Activated T-helper 1 cell treated with anti-CD3 and anti-CD28 coated beads, Interleukin-12 subunit alpha, Interleukin-12 subunit beta, Interleukin-2, Interleukin-4 antibody, amounts not matched to agents 30 ng/mL and 10 ng/mL and 1 ng/mL, durations not matched to agents 14 hours and 24 hours and 36 hours (primary cell): ENCODE measurements around the gene TMEM238. TPM values are rescaled to one million over a fixed set of nuclear protein-coding genes. Genes with fewer than 3 reads are reported as not detected.

Experiments
- DNase-seq: peaks from one replicate; pipeline ENCODE4 v3.0.0; 2021; ENCODE audit warnings: low spot score
- H3K27ac Mint-ChIP-seq: one replicate; pipeline ENCODE4 v1.8.0; 2021; ENCODE audit warnings: mild to moderate bottlenecking, mixed read lengths
- H3K27me3 Mint-ChIP-seq: one replicate; pipeline ENCODE4 v1.8.0; 2022; ENCODE audit warnings: mild to moderate bottlenecking, moderate library complexity, mixed read lengths; ENCODE audit not compliant: insufficient read depth
- H3K36me3 Mint-ChIP-seq: one replicate; pipeline ENCODE4 v1.8.0; 2021; ENCODE audit warnings: low read depth, mixed read lengths
- H3K4me1 Mint-ChIP-seq: one replicate; pipeline ENCODE4 v1.8.0; 2021; ENCODE audit warnings: low read depth, mixed read lengths
- H3K4me3 Mint-ChIP-seq: one replicate; pipeline ENCODE4 v1.8.0; 2021; ENCODE audit warnings: mild to moderate bottlenecking, moderate library complexity, mixed read lengths
- H3K9me3 Mint-ChIP-seq: one replicate; pipeline ENCODE4 v1.8.0; 2021; ENCODE audit warnings: mixed read lengths
- intact Hi-C: fragments of 100-400 bp; cut with micrococcal nuclease; formaldehyde crosslinking; loops from one replicate; pipeline ENCODE4 v1.15.1; 2024
- total RNA-seq: library from RNA; stranded (reverse); gene quantifications from 2 replicates; pipeline ENCODE4 v1.2.3, GENCODE V29; 2022

TMEM238 gene
- total RNA-seq, 1 donor from 2014 or later: 10.6 TPM

DNA sequence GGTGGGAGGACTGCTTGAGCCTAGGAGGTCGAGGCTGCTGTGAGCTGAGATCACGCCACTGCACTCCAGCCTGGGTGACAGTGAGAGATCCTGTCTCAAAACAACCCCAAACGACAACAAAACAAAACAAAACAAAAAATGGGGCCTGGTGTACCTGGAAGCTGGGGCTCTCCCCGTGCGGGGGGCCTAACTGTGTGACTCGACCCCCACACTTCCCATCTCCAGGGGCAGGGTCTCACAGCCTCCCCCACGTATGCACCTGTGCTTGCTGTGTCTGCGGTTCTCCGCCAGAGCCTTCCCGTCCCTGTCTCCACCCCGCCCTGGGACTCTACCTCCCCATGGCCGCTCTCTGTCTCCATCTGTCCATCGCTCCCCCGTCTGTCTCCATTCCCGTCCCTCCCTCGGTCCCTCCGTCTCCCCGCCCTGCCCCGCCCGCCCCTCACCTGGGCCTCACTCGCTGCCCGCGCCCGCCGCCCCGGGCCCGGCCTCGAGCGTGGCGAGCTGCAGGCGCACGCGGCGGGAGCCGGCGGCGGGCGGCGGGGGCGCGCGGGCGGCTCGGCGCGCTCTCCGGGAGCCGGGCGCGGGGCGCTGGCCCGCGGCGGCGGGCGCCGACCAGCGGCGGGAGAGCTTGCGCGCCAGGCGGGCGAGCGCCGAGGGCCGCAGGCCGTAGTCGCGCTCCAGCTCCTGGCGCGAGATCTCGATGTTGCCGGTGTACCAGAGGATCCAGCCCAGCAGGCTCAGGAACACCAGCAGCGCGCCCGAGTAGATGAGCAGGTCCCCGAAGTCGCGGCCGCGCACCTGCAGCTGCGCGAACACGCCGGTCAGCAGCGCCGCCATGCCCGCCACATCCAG is 587 bp downstream of the TMEM238 start:
- H3K27me3 Mint-ChIP-seq: no peaks in the 10 kb centered on the region
- no peaks in the 10 kb centered on the region for H3K9me3 Mint-ChIP-seq
- peaks cover 27% of the 10 kb centered on the region for H3K4me1 Mint-ChIP-seq
- intact Hi-C loops: no loop called here
- peak; percentile 38 for DNase-seq
- H3K27ac Mint-ChIP-seq: peak overlapping the region; percentile 92
- H3K4me3 Mint-ChIP-seq: peak overlapping the region; percentile 92
- H3K36me3 Mint-ChIP-seq: peaks cover 28% of the 10 kb centered on the region

DNA sequence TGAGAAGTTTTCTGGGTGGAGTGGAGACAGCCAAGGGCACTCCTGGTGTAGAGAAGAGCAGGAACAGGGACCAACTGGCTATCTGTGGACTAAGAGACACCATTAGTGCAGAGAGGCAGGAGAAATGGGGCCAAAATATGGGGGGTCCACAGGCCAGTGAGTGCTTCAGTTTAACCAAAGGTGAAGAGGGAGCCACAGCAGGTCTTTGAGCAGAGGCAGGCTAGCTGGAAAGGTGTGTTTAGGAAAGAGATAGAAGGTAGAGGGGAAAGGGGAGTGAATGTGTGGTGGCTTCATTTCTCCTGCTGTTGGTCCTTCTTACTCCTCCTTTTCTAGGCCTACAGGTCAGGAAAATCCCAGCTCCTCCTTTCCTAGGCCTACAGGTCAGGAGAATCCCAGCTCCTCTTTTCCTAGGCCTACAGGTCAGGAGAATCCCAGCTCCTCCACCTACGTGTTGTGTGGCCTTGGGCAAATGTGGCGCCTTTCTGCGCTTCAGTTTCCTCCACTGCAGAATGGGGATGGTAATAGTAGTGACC is 1.5 kb downstream of the TMEM238 start:
- no peak for DNase-seq
- no peaks in the 10 kb centered on the region for H3K9me3 Mint-ChIP-seq
- H3K27me3 Mint-ChIP-seq: no peaks in the 10 kb centered on the region
- H3K36me3 Mint-ChIP-seq: peaks cover 21% of the 10 kb centered on the region
- H3K27ac Mint-ChIP-seq: peak overlapping the region; percentile 92
- H3K4me3 Mint-ChIP-seq: peak overlapping the region; percentile 92
- intact Hi-C loops: no loop called here
- H3K4me1 Mint-ChIP-seq: peaks cover 23% of the 10 kb centered on the region

DNA sequence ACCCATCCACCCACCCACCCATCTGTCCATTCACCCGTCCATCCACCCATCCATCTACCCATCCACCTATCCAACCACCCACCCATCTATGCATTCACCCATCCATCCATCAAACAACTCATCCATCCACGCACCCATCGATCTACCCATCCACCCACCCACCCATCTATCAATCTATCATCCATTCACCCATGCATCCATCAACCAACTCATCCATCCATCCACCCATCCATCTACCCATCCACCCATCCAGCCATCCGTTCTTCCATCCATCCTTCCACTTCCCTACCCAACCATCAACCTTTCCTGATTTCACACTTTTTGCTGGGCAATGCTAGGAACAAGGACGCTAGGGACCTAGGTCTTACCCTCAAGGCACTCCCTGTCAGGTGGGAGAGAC is 2.1 kb downstream of the TMEM238 start:
- no peaks in the 10 kb centered on the region for H3K27me3 Mint-ChIP-seq
- peak overlapping the region; percentile 60 for H3K27ac Mint-ChIP-seq
- intact Hi-C loops: no loop called here
- no peaks in the 10 kb centered on the region for H3K9me3 Mint-ChIP-seq
- DNase-seq: no peak
- peak overlapping the region; percentile 92 for H3K4me3 Mint-ChIP-seq
- peaks cover 18% of the 10 kb centered on the region for H3K4me1 Mint-ChIP-seq
- peaks cover 15% of the 10 kb centered on the region for H3K36me3 Mint-ChIP-seq

DNA sequence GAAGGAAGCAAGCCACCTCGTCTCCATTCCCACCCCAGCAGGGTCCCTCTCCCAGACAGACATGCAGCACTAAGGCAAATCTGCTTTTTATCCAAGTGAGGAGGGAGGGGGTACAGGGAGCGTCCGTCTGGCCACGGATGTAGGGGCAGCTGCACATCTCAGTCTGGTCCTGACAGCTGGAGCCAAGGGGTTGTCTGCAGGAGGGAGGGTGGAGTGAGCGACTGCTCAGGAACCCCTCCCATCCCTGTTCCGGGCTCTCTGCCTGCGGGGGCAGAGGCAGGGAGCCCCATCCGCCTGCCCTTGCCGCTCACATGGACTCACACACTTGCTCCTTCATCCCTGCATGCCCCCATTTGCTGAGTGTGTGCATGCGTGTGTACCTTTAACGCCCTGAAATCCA is 4.9 kb downstream of the TMEM238 start:
- intact Hi-C loops: no loop called here
- Mint-ChIP-seq H3K9me3 (no peaks in the 10 kb centered on the region), H3K27me3 (peaks cover 6% of the 10 kb centered on the region), H3K36me3 (peaks cover 4% of the 10 kb centered on the region), H3K27ac (no peak overlapping the region), H3K4me3 (no peak overlapping the region), H3K4me1 (peaks cover 10% of the 10 kb centered on the region)
- no peak for DNase-seq

DNA sequence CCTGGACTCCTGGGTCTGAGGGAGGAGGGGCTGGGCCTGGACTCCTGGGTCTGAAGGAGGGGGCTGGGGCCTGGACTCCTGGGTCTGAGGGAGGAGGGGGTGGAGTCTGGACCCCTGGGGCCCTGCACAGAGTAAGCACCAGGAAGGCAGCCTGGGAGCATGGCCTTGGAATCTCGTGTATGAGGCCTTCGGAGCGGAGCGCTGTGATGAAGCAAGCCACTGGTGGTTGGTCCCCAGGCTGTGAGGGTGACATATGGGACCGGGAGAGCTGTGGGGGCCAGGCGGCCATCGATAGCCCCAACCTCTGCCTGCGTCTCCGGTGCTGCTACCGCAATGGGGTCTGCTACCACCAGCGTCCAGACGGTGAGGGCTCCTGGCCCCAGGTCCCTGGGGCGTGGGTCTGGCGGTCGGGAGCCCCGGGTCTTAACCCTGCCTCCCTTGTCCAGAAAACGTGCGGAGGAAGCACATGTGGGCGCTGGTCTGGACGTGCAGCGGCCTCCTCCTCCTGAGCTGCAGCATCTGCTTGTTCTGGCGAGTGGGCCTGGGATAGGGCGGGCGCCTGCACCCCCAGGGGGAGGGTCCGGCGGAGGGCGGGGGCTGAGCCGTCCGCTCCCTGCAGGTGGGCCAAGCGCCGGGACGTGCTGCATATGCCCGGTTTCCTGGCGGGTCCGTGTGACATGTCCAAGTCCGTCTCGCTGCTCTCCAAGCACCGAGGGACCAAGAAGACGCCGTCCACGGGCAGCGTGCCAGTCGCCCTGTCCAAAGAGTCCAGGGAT is 6.5 kb downstream of the TMEM238 start:
- intact Hi-C loops: no loop called here

GRCh38 chr19:55376241-55376933 is 7.7 kb downstream of the TMEM238 start, which contains the start of gene TMEM190:
Gene TMEM190, plus strand, starts transcription at chr19:55376826. Its CDS starts 28 bp downstream, at chr19:55376854.
- H3K36me3 Mint-ChIP-seq: no peaks in the 10 kb centered on the region

More for the DNA sequence above, 6.5 kb downstream of the TMEM238 start:
- H3K27me3 Mint-ChIP-seq: peaks cover 12% of the 10 kb centered on the region
- H3K27ac Mint-ChIP-seq: no peak overlapping the region
- H3K36me3 Mint-ChIP-seq: peaks cover 3% of the 10 kb centered on the region
- no peaks in the 10 kb centered on the region for H3K9me3 Mint-ChIP-seq
- H3K4me3 Mint-ChIP-seq: no peak overlapping the region
- no peak for DNase-seq
- H3K4me1 Mint-ChIP-seq: peaks cover 8% of the 10 kb centered on the region

DNA sequence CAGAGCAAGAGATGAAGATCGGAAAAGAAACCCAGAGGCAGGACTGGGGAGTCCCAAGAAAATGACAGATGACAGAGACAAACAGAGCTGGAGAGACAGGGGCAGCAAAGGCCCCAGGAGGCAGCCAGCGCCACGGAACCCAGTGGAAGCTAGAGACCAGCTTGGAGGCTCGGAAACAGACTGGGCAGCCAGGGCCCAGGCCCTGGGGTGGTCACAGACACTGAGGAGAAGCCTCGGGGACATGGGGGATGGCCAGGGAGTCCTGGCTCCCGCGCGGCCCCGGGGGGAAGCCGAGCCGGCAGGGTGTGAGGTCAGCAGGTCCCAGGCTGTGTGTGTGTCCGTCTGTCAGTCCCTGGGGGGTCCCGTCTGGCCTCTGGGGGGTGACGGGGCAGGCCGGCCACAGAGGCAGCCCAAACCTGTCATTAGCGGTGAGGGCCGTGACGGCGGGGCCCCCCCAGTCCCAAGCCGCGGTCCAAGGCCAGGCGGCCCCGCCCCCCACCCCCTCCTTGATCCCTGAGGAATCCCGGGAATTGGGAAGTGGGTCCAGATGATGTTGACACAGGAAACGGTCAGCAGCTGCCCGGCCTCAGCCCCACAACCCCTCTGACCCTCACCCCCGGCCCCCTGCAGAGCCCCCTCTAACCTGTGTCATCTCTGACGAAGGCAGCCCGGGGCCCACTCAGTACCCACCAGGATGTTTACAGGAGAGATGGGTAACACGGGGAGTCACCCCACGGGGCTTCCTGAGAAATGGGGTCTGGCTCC is 9.9 kb downstream of the TMEM238 start:
- Mint-ChIP-seq H3K27me3 (peaks cover 35% of the 10 kb centered on the region), H3K4me3 (no peak overlapping the region), H3K4me1 (peaks cover 5% of the 10 kb centered on the region), H3K36me3 (peaks cover 2% of the 10 kb centered on the region), H3K9me3 (no peaks in the 10 kb centered on the region), H3K27ac (no peak overlapping the region)
- intact Hi-C loops: no loop called here
- DNase-seq: no peak

More at GRCh38 chr19:55376241-55376933, 7.7 kb downstream of the TMEM238 start, which contains the start of gene TMEM190:
- Mint-ChIP-seq H3K27ac (no peak within 1 kb of the TSS), H3K27me3 (peaks cover 21% of the 10 kb centered on the region), H3K9me3 (no peaks in the 10 kb centered on the region), H3K4me3 (no peak within 1 kb of the TSS), H3K4me1 (no peaks in the 10 kb centered on the region)
- DNase-seq: no peak
- intact Hi-C loops: no loop called here

DNA sequence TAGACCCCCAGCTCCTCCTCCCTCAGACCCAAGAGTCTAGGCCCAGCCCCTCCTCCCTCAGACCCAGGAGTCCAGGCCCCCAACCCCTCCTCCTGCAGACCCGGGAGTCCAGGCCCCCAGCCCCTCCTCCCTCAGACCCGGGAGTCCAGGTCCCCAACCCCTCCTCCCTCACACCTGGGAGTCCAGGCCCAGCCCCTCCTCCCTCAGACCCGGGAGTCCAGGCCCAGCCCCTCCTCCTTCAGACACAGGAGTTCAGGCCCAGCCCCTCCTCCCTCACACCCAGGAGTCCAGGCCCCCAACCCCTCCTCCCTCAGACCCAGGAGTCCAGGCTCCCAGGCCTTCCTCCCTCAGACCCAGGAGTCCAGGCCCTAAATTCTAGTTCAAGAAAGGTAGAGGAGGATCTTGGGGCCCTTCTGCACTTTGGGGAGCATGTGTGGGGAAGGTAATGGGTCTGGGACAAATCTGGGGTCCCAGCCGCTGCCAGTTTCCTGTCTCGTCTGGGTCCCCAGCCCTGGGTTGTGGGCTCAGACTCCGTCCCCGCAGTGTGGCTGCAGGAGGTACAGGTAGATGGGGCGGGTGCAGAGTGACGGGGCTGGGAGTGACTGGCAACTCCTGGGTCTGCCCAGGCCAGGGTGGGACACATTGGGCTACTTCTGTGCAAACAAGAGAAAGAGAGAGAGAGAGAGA is 10.6 kb downstream of the TMEM238 start:
- Mint-ChIP-seq H3K27me3 (peaks cover 40% of the 10 kb centered on the region), H3K9me3 (no peaks in the 10 kb centered on the region), H3K36me3 (peaks cover 2% of the 10 kb centered on the region), H3K4me3 (no peak overlapping the region), H3K27ac (no peak overlapping the region), H3K4me1 (peaks cover 5% of the 10 kb centered on the region)
- DNase-seq: no peak
- intact Hi-C loops: no loop called here

- no peak for DNase-seq
- intact Hi-C loops: no loop called here
- no peaks in the 10 kb centered on the region for H3K9me3 Mint-ChIP-seq
- H3K36me3 Mint-ChIP-seq: peaks cover 2% of the 10 kb centered on the region
- peaks cover 5% of the 10 kb centered on the region for H3K4me1 Mint-ChIP-seq
- peaks cover 43% of the 10 kb centered on the region for H3K27me3 Mint-ChIP-seq
- no peak overlapping the region for H3K27ac Mint-ChIP-seq
- H3K4me3 Mint-ChIP-seq: no peak overlapping the region
Measured at GRCh38 chr19:55372316-55373081, 11.6 kb downstream of the TMEM238 start.

DNA sequence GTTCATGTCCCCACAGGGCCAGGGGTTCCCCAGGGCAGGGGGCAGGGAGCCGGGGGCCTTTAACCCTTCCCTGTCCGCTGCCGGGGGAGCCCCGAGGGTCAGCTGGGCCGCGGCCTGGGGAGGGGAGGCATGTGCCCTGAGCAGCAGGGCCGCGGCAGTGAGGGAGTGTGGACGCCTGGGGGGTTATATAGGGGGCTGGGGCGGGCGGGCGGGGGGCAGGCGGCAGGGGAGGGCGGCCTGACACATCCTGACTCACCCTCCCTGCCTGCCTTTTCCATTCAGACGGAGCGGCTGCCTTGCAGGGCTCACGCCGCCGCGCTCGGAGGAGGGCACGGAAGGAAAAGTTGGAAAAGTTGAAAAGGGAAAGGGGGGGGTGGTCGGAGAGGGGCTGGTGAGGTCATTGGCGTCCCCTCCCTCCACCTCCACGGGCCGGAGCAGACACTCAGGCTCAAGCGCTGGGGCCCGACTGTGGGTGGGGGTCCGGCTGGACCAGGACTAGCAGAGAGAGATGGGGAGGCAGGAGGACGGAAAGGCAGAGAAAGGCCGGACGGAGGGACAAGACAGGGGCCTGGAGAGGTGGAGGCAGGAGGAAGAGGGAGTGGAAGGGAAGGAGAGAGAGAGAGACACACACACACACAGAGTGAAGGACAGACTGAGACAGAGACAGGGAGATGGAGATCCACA is 13.6 kb downstream of the TMEM238 start, which contains the start of gene IL11:
TSS of gene IL11 (minus strand) at position 159 of the 684 bp plus-strand sequence. CDS start at position 6, 153 bp downstream.
- Mint-ChIP-seq H3K36me3 (peaks cover 2% of the 10 kb centered on the region), H3K4me3 (peak within 1 kb of the TSS; percentile 54), H3K27ac (no peak within 1 kb of the TSS), H3K4me1 (peaks cover 5% of the 10 kb centered on the region), H3K27me3 (peaks cover 41% of the 10 kb centered on the region), H3K9me3 (no peaks in the 10 kb centered on the region)
- DNase-seq: no peak
- intact Hi-C loops: no loop called here
